ENCODE data around the gene GAPDHS. TPM values are rescaled to one million over a fixed set of nuclear protein-coding genes. Genes with fewer than 3 reads are reported as not detected.

Gene GAPDHS
- total and polyA plus RNA-seq, 2 experiments from 2014 or later: not detected

- Histone ChIP-seq H3K4me3 (no peak overlapping the region), H3K36me3 (no peaks in the 10 kb centered on the region), H3K4me1 (ENCODE audit: low read depth) (peaks cover 6% of the 10 kb centered on the region), H3K27ac (no peak overlapping the region), H3K27me3 (peaks cover 5% of the 10 kb centered on the region), H3K9me3 (ENCODE audit: low read depth) (no peaks in the 10 kb centered on the region)
- no peak for DNase-seq (ENCODE audit: low read depth in 1 of 2, low spot score in 1 of 2)
- TF ChIP-seq CTCF (IDR thresholded peaks at IDR 0.05; ENCODE audit: low read depth, low read length): no peak
Measured at GRCh38 chr19:35516310-35516709, 16.9 kb upstream of the GAPDHS start.

GRCh38 chr19:35517342-35517741, 15.9 kb upstream of the GAPDHS start:
- H3K27me3 ChIP-seq: peaks cover 5% of the 10 kb centered on the region
- H3K36me3 ChIP-seq: no peaks in the 10 kb centered on the region
- no peaks in the 10 kb centered on the region for H3K9me3 ChIP-seq (ENCODE audit: low read depth)
- TF ChIP-seq CTCF (IDR thresholded peaks at IDR 0.05; ENCODE audit: low read depth, low read length): no peak
- H3K27ac ChIP-seq: no peak overlapping the region
- DNase-seq (ENCODE audit: low read depth in 1 of 2, low spot score in 1 of 2): no peak
- no peak overlapping the region for H3K4me3 ChIP-seq
- peaks cover 6% of the 10 kb centered on the region for H3K4me1 ChIP-seq (ENCODE audit: low read depth)

GRCh38 chr19:35518313-35518712, 14.9 kb upstream of the GAPDHS start:
- Histone ChIP-seq H3K4me1 (ENCODE audit: low read depth) (peaks cover 6% of the 10 kb centered on the region), H3K27me3 (no peaks in the 10 kb centered on the region), H3K9me3 (ENCODE audit: low read depth) (no peaks in the 10 kb centered on the region), H3K4me3 (no peak overlapping the region), H3K27ac (no peak overlapping the region), H3K36me3 (no peaks in the 10 kb centered on the region)
- DNase-seq (ENCODE audit: low read depth in 1 of 2, low spot score in 1 of 2): peak in 1 of 2 donors; percentile 98
- no peak for TF ChIP-seq CTCF (IDR thresholded peaks at IDR 0.05; ENCODE audit: low read depth, low read length)

- Histone ChIP-seq H3K27me3 (no peaks in the 10 kb centered on the region), H3K9me3 (ENCODE audit: low read depth) (no peaks in the 10 kb centered on the region), H3K27ac (no peak overlapping the region), H3K4me1 (ENCODE audit: low read depth) (peaks cover 6% of the 10 kb centered on the region), H3K36me3 (no peaks in the 10 kb centered on the region), H3K4me3 (no peak overlapping the region)
- no peak for TF ChIP-seq CTCF (IDR thresholded peaks at IDR 0.05; ENCODE audit: low read depth, low read length)
- peak in 1 of 2 donors; percentile 30 for DNase-seq (ENCODE audit: low read depth in 1 of 2, low spot score in 1 of 2)
Measured at GRCh38 chr19:35519291-35519690, 14.0 kb upstream of the GAPDHS start.

GRCh38 chr19:35521124-35521743, 12.0 kb upstream of the GAPDHS start:
- Histone ChIP-seq H3K27me3 (no peaks in the 10 kb centered on the region), H3K4me1 (ENCODE audit: low read depth) (peaks cover 10% of the 10 kb centered on the region), H3K4me3 (no peak overlapping the region), H3K27ac (no peak overlapping the region), H3K36me3 (no peaks in the 10 kb centered on the region), H3K9me3 (ENCODE audit: low read depth) (no peaks in the 10 kb centered on the region)
- DNase-seq (ENCODE audit: low read depth in 1 of 2, low spot score in 1 of 2): no peak
- no peak for TF ChIP-seq CTCF (IDR thresholded peaks at IDR 0.05; ENCODE audit: low read depth, low read length)
